ENCODE data around the gene WDR82. TPM values are rescaled to one million over a fixed set of nuclear protein-coding genes. Genes with fewer than 3 reads are reported as not detected.

WDR82 gene
- polyA plus RNA-seq, 2 donors, result 19.9 to 33.6 TPM

GRCh38 chr3:52298149-52299098 lies 20.0 kb upstream of the WDR82 start:
- Histone ChIP-seq H3K9me3 (ENCODE audit: control insufficient read depth in 2 of 2, insufficient read depth in 1 of 2, low read depth in 1 of 2, low read length in 1 of 2) (no peaks in the 10 kb centered on the region), H3K4me1 (ENCODE audit: control insufficient read depth in 2 of 2, insufficient read depth in 2 of 2, low read length in 1 of 2) (peaks cover 0 to 3% of the 10 kb centered on the region in 2 donors), H3K36me3 (ENCODE audit: control insufficient read depth in 2 of 2, insufficient read depth in 2 of 2, low read length in 1 of 2) (peaks cover 0 to 3% of the 10 kb centered on the region in 2 donors), H3K4me3 (ENCODE audit: low read depth in 1 of 2, low read length in 2 of 2) (no peak overlapping the region), H3K27ac (ENCODE audit: low read depth in 2 of 2, low read length in 1 of 2) (no peak overlapping the region), H3K27me3 (ENCODE audit: control insufficient read depth in 1 of 2, insufficient read depth in 2 of 2, low read length in 2 of 2) (no peaks in the 10 kb centered on the region)
- WGBS, 2 donors, result 34 to 54% methylated on average over 16 to 17 of the region's 17 CpGs

DNA sequence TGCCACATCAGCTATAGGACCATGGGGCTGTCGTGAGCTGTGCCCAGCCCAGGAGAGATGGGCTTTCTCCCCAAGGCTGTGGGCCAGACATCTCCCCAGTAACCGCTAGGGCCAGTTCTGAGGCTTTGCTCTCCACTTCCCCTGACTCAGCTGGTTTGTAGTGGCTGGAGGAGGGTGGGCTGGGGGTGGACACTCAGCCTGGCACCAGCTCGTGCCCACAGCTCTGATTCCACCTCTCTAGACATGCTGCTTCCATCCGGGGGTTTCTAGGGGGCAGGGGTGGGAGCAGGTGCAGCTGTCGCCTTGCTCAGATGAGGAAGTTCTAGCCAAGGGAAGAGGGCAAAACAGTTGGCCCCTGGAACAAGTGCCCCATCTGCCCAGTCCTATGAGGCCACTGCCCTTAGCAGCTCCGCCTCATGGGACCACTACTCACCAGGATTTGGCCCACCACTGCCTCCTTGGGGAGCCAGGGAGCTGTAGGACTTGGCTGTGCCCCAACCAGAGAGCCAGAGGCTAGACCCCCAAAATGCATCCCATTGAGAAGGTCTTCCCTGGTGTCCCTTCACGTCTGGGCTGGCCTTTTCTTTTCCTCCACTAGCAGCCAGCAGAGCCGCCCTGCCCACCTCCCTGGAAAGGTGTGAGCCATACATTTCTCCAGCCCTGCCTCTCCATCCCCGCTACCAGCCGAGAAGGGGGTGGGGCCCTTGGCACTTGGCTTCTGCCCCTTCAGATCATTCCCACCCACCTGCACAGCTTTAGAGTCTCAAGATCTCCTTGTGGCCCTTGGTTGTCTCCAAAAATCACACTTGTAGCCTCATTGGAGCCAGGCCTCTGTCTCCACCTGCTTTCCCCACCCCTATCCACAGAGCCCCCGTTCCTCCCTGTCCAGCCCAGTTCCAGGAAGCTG lies 19.0 kb upstream of the WDR82 start:
- Histone ChIP-seq H3K4me1 (ENCODE audit: control insufficient read depth in 2 of 2, insufficient read depth in 2 of 2, low read length in 1 of 2) (peaks cover 0 to 3% of the 10 kb centered on the region in 2 donors), H3K36me3 (ENCODE audit: control insufficient read depth in 2 of 2, insufficient read depth in 2 of 2, low read length in 1 of 2) (peaks cover 0 to 9% of the 10 kb centered on the region in 2 donors)

DNA sequence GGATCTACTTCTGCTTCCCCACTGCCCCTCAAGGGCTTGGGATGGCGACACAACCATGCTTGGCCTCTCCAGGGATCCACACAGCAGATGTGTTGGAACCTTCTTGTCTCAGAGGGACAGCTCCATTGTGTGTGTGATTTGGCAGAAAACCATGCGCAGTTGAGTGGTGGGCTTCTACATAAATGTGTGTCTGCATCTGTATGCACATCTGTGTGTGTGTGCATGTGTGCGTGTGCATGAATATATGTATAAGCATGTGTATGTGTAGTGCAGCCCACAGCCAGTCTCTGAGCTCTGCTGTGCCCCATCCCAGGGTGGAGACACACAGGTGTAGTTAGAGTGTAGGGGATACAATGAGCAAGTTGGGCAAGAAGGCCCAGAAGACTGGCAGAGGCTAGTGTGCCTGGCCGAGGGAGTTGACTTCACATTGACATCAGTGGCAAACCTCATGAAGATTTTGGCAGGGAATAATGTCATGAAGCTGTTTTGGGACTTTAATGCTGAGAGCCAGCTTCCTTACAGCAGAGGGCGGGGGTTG lies 17.3 kb upstream of the WDR82 start:
- Histone ChIP-seq H3K27ac (ENCODE audit: low read depth in 2 of 2, low read length in 1 of 2) (no peak overlapping the region), H3K36me3 (ENCODE audit: control insufficient read depth in 2 of 2, insufficient read depth in 2 of 2, low read length in 1 of 2) (peaks cover 0 to 20% of the 10 kb centered on the region in 2 donors), H3K27me3 (ENCODE audit: control insufficient read depth in 1 of 2, insufficient read depth in 2 of 2, low read length in 2 of 2) (no peaks in the 10 kb centered on the region), H3K4me3 (ENCODE audit: low read depth in 1 of 2, low read length in 2 of 2) (no peak overlapping the region), H3K9me3 (ENCODE audit: control insufficient read depth in 2 of 2, insufficient read depth in 1 of 2, low read depth in 1 of 2, low read length in 1 of 2) (no peaks in the 10 kb centered on the region), H3K4me1 (ENCODE audit: control insufficient read depth in 2 of 2, insufficient read depth in 2 of 2, low read length in 1 of 2) (peaks cover 0 to 3% of the 10 kb centered on the region in 2 donors)
- WGBS, 2 donors, result 93% methylated on average over 5 of the region's 5 CpGs

More for the DNA sequence above, 19.0 kb upstream of the WDR82 start:
- no peaks in the 10 kb centered on the region for H3K9me3 ChIP-seq (ENCODE audit: control insufficient read depth in 2 of 2, insufficient read depth in 1 of 2, low read depth in 1 of 2, low read length in 1 of 2)
- WGBS, 2 donors, result 78 to 83% methylated on average over 11 of the region's 11 CpGs
- H3K4me3 ChIP-seq (ENCODE audit: low read depth in 1 of 2, low read length in 2 of 2), result no peak overlapping the region
- no peak overlapping the region for H3K27ac ChIP-seq (ENCODE audit: low read depth in 2 of 2, low read length in 1 of 2)
- H3K27me3 ChIP-seq (ENCODE audit: control insufficient read depth in 1 of 2, insufficient read depth in 2 of 2, low read length in 2 of 2), result no peaks in the 10 kb centered on the region

GRCh38 chr3:52294320-52295150 lies 16.1 kb upstream of the WDR82 start:
- Histone ChIP-seq H3K27me3 (ENCODE audit: control insufficient read depth in 1 of 2, insufficient read depth in 2 of 2, low read length in 2 of 2) (no peaks in the 10 kb centered on the region), H3K4me1 (ENCODE audit: control insufficient read depth in 2 of 2, insufficient read depth in 2 of 2, low read length in 1 of 2) (no peaks in the 10 kb centered on the region), H3K4me3 (ENCODE audit: low read depth in 1 of 2, low read length in 2 of 2) (no peak overlapping the region), H3K27ac (ENCODE audit: low read depth in 2 of 2, low read length in 1 of 2) (no peak overlapping the region), H3K36me3 (ENCODE audit: control insufficient read depth in 2 of 2, insufficient read depth in 2 of 2, low read length in 1 of 2) (peaks cover 0 to 22% of the 10 kb centered on the region in 2 donors), H3K9me3 (ENCODE audit: control insufficient read depth in 2 of 2, insufficient read depth in 1 of 2, low read depth in 1 of 2, low read length in 1 of 2) (no peaks in the 10 kb centered on the region)
- WGBS, 2 donors, result 84 to 86% methylated on average over 11 of the region's 11 CpGs

- Histone ChIP-seq H3K27me3 (ENCODE audit: control insufficient read depth in 1 of 2, insufficient read depth in 2 of 2, low read length in 2 of 2) (no peaks in the 10 kb centered on the region), H3K4me1 (ENCODE audit: control insufficient read depth in 2 of 2, insufficient read depth in 2 of 2, low read length in 1 of 2) (peaks cover 0 to 4% of the 10 kb centered on the region in 2 donors), H3K9me3 (ENCODE audit: control insufficient read depth in 2 of 2, insufficient read depth in 1 of 2, low read depth in 1 of 2, low read length in 1 of 2) (no peaks in the 10 kb centered on the region), H3K27ac (ENCODE audit: low read depth in 2 of 2, low read length in 1 of 2) (no peak overlapping the region), H3K4me3 (ENCODE audit: low read depth in 1 of 2, low read length in 2 of 2) (no peak overlapping the region), H3K36me3 (ENCODE audit: control insufficient read depth in 2 of 2, insufficient read depth in 2 of 2, low read length in 1 of 2) (peaks cover 0 to 22% of the 10 kb centered on the region in 2 donors)
- WGBS, 2 donors, result 87 to 93% methylated on average over 17 of the region's 17 CpGs
Observed at GRCh38 chr3:52293491-52294319, 15.3 kb upstream of the WDR82 start.

DNA sequence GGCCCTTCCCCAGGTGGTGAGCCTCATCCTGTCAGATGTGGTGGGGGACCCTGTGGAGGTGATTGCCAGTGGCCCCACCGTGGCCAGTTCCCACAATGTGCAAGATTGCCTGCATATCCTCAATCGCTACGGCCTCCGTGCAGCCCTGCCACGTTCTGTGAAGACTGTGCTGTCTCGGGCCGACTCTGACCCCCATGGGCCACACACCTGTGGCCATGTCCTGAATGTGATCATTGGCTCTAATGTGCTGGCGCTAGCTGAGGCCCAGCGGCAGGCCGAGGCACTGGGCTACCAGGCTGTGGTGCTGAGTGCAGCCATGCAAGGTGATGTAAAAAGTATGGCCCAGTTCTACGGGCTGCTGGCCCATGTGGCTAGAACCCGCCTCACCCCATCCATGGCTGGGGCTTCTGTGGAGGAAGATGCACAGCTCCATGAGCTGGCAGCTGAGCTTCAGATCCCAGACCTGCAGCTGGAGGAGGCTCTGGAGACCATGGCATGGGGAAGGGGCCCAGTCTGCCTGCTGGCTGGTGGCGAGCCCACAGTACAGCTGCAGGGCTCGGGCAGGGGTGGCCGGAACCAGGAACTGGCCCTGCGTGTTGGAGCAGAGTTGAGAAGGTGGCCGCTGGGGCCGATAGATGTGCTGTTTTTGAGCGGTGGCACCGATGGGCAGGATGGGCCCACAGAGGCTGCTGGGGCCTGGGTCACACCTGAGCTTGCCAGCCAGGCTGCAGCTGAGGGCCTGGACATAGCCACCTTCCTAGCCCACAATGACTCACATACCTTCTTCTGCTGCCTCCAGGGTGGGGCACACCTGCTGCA lies 14.0 kb upstream of the WDR82 start:
- H3K27ac ChIP-seq (ENCODE audit: low read depth in 2 of 2, low read length in 1 of 2), result no peak overlapping the region
- 95 to 96% methylated on average over 17 to 20 of the region's 20 CpGs for WGBS, 2 donors
- H3K9me3 ChIP-seq (ENCODE audit: control insufficient read depth in 2 of 2, insufficient read depth in 1 of 2, low read depth in 1 of 2, low read length in 1 of 2), result no peaks in the 10 kb centered on the region
- H3K27me3 ChIP-seq (ENCODE audit: control insufficient read depth in 1 of 2, insufficient read depth in 2 of 2, low read length in 2 of 2), result no peaks in the 10 kb centered on the region
- no peak overlapping the region for H3K4me3 ChIP-seq (ENCODE audit: low read depth in 1 of 2, low read length in 2 of 2)
- peaks cover 0 to 6% of the 10 kb centered on the region in 2 donors for H3K4me1 ChIP-seq (ENCODE audit: control insufficient read depth in 2 of 2, insufficient read depth in 2 of 2, low read length in 1 of 2)
- peaks cover 0 to 22% of the 10 kb centered on the region in 2 donors for H3K36me3 ChIP-seq (ENCODE audit: control insufficient read depth in 2 of 2, insufficient read depth in 2 of 2, low read length in 1 of 2)

DNA sequence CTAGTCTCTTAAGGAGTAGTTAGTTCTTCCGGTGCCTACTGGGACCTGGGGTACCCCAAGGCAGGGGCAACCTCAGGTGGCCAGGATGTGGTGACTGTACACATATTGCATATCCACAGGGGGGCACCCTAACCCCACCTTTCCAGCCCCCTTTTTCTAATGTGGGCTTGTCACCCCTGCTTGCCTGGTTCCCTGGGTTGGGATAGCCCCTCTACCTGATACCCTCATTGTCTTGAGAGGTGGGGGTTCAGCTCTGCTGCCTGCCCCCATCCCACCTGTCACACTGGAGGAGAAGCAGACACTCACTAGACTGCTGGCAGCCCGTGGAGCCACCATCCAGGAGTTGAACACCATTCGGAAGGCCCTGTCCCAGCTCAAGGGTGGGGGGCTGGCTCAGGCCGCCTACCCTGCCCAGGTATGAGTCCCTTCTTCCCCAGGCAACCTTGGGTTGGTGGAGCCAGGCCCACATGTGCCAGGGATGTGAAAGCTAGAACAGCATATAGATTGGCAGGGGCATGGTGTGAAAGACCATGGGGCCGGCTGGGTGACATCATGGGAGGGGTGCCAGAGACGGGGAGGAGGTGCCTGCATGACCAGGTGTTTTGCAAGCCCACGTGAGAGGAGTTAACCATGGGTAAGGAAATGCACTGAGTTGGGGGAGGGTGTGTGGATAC lies 13.2 kb upstream of the WDR82 start:
- Histone ChIP-seq H3K36me3 (ENCODE audit: control insufficient read depth in 2 of 2, insufficient read depth in 2 of 2, low read length in 1 of 2) (peaks cover 0 to 21% of the 10 kb centered on the region in 2 donors), H3K9me3 (ENCODE audit: control insufficient read depth in 2 of 2, insufficient read depth in 1 of 2, low read depth in 1 of 2, low read length in 1 of 2) (no peaks in the 10 kb centered on the region), H3K27me3 (ENCODE audit: control insufficient read depth in 1 of 2, insufficient read depth in 2 of 2, low read length in 2 of 2) (no peaks in the 10 kb centered on the region), H3K27ac (ENCODE audit: low read depth in 2 of 2, low read length in 1 of 2) (no peak overlapping the region), H3K4me3 (ENCODE audit: low read depth in 1 of 2, low read length in 2 of 2) (no peak overlapping the region), H3K4me1 (ENCODE audit: control insufficient read depth in 2 of 2, insufficient read depth in 2 of 2, low read length in 1 of 2) (peaks cover 2 to 10% of the 10 kb centered on the region in 2 donors)
- WGBS, 2 donors, result 66 to 74% methylated on average over 7 of the region's 7 CpGs

Measured in esophagus (tissue), 2 donors.